H9 (cell line): ENCODE measurements around the gene VWF. TPM values are rescaled to one million over a fixed set of nuclear protein-coding genes. Genes with fewer than 3 reads are reported as not detected.

Experiments
- DNase-seq: peaks from one replicate; pipeline ENCODE4 v3.0.0-alpha.2; 2017
- H2AFZ ChIP-seq: one replicate; pipeline ENCODE4 v1.6.1; 2013; ENCODE audit warnings: mild to moderate bottlenecking, low read length, control low read depth, moderate library complexity
- H2AK5ac ChIP-seq: 2 replicates; pipeline ENCODE4 v1.6.1; 2013; ENCODE audit warnings: low read length, control low read depth, mixed read lengths; ENCODE audit not compliant: insufficient read length
- H2BK120ac ChIP-seq: one replicate; pipeline ENCODE4 v1.6.1; 2013; ENCODE audit warnings: low read depth, mild to moderate bottlenecking, low read length, control low read depth, inconsistent platforms; ENCODE audit not compliant: poor library complexity, severe bottlenecking
- H2BK12ac ChIP-seq: 2 replicates; pipeline ENCODE4 v1.6.1; 2013; ENCODE audit warnings: low read length, control low read depth, mixed read lengths, low read depth; ENCODE audit not compliant: insufficient read length
- H2BK15ac ChIP-seq: 2 replicates; pipeline ENCODE4 v1.6.1; 2013; ENCODE audit warnings: low read depth, low read length, control low read depth
- H2BK20ac ChIP-seq: one replicate; pipeline ENCODE4 v1.6.1; 2013; ENCODE audit warnings: low read depth, mild to moderate bottlenecking, low read length, control low read depth, inconsistent platforms; ENCODE audit not compliant: poor library complexity, severe bottlenecking
- H2BK5ac ChIP-seq: 2 replicates; pipeline ENCODE4 v1.6.1; 2013; ENCODE audit warnings: low read length, control low read depth, mixed read lengths; ENCODE audit not compliant: insufficient read length
- H3K14ac ChIP-seq: 2 replicates; pipeline ENCODE4 v1.6.1; 2013; ENCODE audit warnings: low read length, control low read depth; ENCODE audit not compliant: insufficient read depth
- H3K18ac ChIP-seq: 2 replicates; pipeline ENCODE4 v1.6.1; 2013; ENCODE audit warnings: low read depth, mild to moderate bottlenecking, mixed read lengths, low read length, control low read depth; ENCODE audit not compliant: insufficient read length
- H3K23ac ChIP-seq: 2 replicates; pipeline ENCODE4 v1.6.1; 2013; ENCODE audit warnings: low read length, control low read depth, mixed read lengths, low read depth; ENCODE audit not compliant: insufficient read length
- H3K23me2 ChIP-seq: 2 replicates; pipeline ENCODE4 v1.6.1; 2013; ENCODE audit warnings: low read depth, mild to moderate bottlenecking, mixed read lengths, low read length, control low read depth; ENCODE audit not compliant: insufficient read length, poor library complexity, severe bottlenecking
- H3K27ac ChIP-seq: 2 replicates; pipeline ENCODE4 v1.5.1; 2013; ENCODE audit warnings: low read length, control low read depth, mixed read lengths, low read depth; ENCODE audit not compliant: insufficient read length
- H3K27me3 ChIP-seq: 2 replicates; pipeline ENCODE4 v1.6.1; 2013; ENCODE audit warnings: low read length, control low read depth, inconsistent platforms; ENCODE audit not compliant: insufficient read depth
- H3K4ac ChIP-seq: 2 replicates; pipeline ENCODE4 v1.6.1; 2013; ENCODE audit warnings: low read depth, mild to moderate bottlenecking, control low read depth, inconsistent platforms, low read length, moderate library complexity
- H3K4me1 ChIP-seq: 2 replicates; pipeline ENCODE4 v1.6.1; 2013; ENCODE audit warnings: low read length, control low read depth, inconsistent platforms; ENCODE audit not compliant: insufficient read depth
- H3K4me2 ChIP-seq: 2 replicates; pipeline ENCODE4 v1.6.1; 2013; ENCODE audit warnings: low read length, control low read depth, mixed read lengths; ENCODE audit not compliant: insufficient read length, insufficient read depth
- H3K56ac ChIP-seq: 2 replicates; pipeline ENCODE4 v1.6.1; 2013; ENCODE audit warnings: low read depth, mild to moderate bottlenecking, mixed read lengths, low read length, control low read depth; ENCODE audit not compliant: insufficient read length
- H3K79me1 ChIP-seq: 2 replicates; pipeline ENCODE4 v1.6.1; 2013; ENCODE audit warnings: low read depth, mild to moderate bottlenecking, moderate library complexity, low read length, control low read depth, inconsistent platforms; ENCODE audit not compliant: insufficient read depth, poor library complexity, severe bottlenecking
- H3K79me2 ChIP-seq: 2 replicates; pipeline ENCODE4 v1.6.1; 2013; ENCODE audit warnings: low read length, control low read depth, inconsistent platforms; ENCODE audit not compliant: insufficient read depth
- H3K9ac ChIP-seq: 2 replicates; pipeline ENCODE4 v1.6.1; 2013; ENCODE audit warnings: low read length, control low read depth, mixed read lengths; ENCODE audit not compliant: insufficient read length; ENCODE audit errors: extremely low read depth
- H3K9me3 ChIP-seq: one replicate; pipeline ENCODE4 v1.6.1; 2013; ENCODE audit warnings: low read depth, low read length, inconsistent platforms; ENCODE audit not compliant: control insufficient read depth
- H3T11ph ChIP-seq: one replicate; pipeline ENCODE4 v1.6.1; 2013; ENCODE audit warnings: mild to moderate bottlenecking, low read length, control low read depth, inconsistent platforms
- H4K20me1 ChIP-seq: one replicate; pipeline ENCODE4 v1.6.1; 2013; ENCODE audit not compliant: control insufficient read depth, insufficient read length, insufficient read depth
- H4K5ac ChIP-seq: 2 replicates; pipeline ENCODE4 v1.6.1; 2013; ENCODE audit warnings: low read depth, mild to moderate bottlenecking, mixed read lengths, low read length, control low read depth; ENCODE audit not compliant: insufficient read length
- H4K8ac ChIP-seq: replicated peaks from 2 replicates; pipeline ENCODE4 v1.6.1; 2013; ENCODE audit warnings: low read length, control low read depth, mixed read lengths, low read depth; ENCODE audit not compliant: insufficient read length
- H4K91ac ChIP-seq: 2 replicates; pipeline ENCODE4 v1.6.1; 2013; ENCODE audit warnings: low read depth, mild to moderate bottlenecking, moderate library complexity, mixed read lengths, low read length, control low read depth; ENCODE audit not compliant: insufficient read length
- H3K27ac Mint-ChIP-seq, 3 experiments: 2 replicates in 2 of 3; 3 replicates in 1 of 3; pipeline ENCODE4 v1.8.0; 2020 to 2021; ENCODE audit warnings: mixed read lengths in 3 of 3, mild to moderate bottlenecking in 1 of 3, moderate library complexity in 1 of 3
- H3K27me3 Mint-ChIP-seq: 2 replicates; pipeline ENCODE4 v1.8.0; 2021; ENCODE audit warnings: low read depth, mild to moderate bottlenecking, moderate library complexity, mixed read lengths
- H3K36me3 Mint-ChIP-seq, 3 experiments: 2 replicates in 2 of 3; 3 replicates in 1 of 3; pipeline ENCODE4 v1.8.0; 2020 to 2021; ENCODE audit warnings: low read depth in 3 of 3, mixed read lengths in 3 of 3; ENCODE audit not compliant: insufficient read depth in 1 of 3
- H3K4me1 Mint-ChIP-seq, 2 experiments: 2 replicates each; pipeline ENCODE4 v1.8.0; 2020; ENCODE audit warnings: mixed read lengths in 2 of 2
- H3K4me3 Mint-ChIP-seq, 2 experiments: 2 replicates in 1 of 2; 3 replicates in 1 of 2; pipeline ENCODE4 v1.8.0; 2020 to 2021; ENCODE audit warnings: mild to moderate bottlenecking in 2 of 2, mixed read lengths in 2 of 2, moderate library complexity in 1 of 2
- H3K9me3 Mint-ChIP-seq, 2 experiments: 2 replicates in 1 of 2; 3 replicates in 1 of 2; pipeline ENCODE4 v1.8.0; 2020; ENCODE audit warnings: mild to moderate bottlenecking in 2 of 2, mixed read lengths in 2 of 2, moderate library complexity in 1 of 2
- WGBS: extraction: QIAGEN DNeasy Blood & Tissue Kit; methylation state at CpG from one replicate; pipeline ENCODE4 v1.1.7; 2013; ENCODE audit warnings: missing lambda C conversion rate, low lambda C conversion rate, mixed read lengths; ENCODE audit not compliant: insufficient read length; ENCODE audit errors: extremely low coverage; 5-methylcytosine and 5-hydroxymethylcytosine counted together
- total RNA-seq: library from RNA; stranded (reverse); gene quantifications from 2 replicates; pipeline ENCODE4 v1.2.1, GENCODE V29; 2021
- TF ChIP-seq, protein P1 (sequence below): fragments of 200-600 bp; sonication (generic); conservative IDR thresholded peaks from 3 replicates; pipeline ENCODE4 v1.8.0; 2021; ENCODE audit warnings: antibody characterized with exemption, mild to moderate bottlenecking

VWF gene
- total RNA-seq, 1 experiment from 2014 or later = 0.17 TPM

- Histone ChIP-seq H4K5ac (no peak overlapping the region), H2BK15ac (no peak overlapping the region), H3K9ac (no peak overlapping the region), H3T11ph (no peak overlapping the region), H3K79me2 (no peaks in the 10 kb centered on the region), H2BK12ac (no peak overlapping the region), H3K56ac (no peak overlapping the region), H3K79me1 (no peaks in the 10 kb centered on the region), H3K9me3 (no peaks in the 10 kb centered on the region), H2BK120ac (no peak overlapping the region), H4K8ac (no peak overlapping the region), H2AK5ac (no peak overlapping the region), H3K23ac (no peak overlapping the region), H4K20me1 (peaks cover 4% of the 10 kb centered on the region), H3K4ac (no peak overlapping the region), H4K91ac (no peak overlapping the region), H2BK5ac (no peak overlapping the region), H3K4me2 (no peak overlapping the region), H2BK20ac (no peak overlapping the region), H3K23me2 (no peaks in the 10 kb centered on the region), H3K18ac (no peak overlapping the region), H3K4me1 (no peaks in the 10 kb centered on the region), H3K14ac (no peak overlapping the region), H2AFZ (no peak overlapping the region), H3K27ac (no peak overlapping the region), H3K27me3 (no peaks in the 10 kb centered on the region)
- no peaks in the 10 kb centered on the region; a peak in 1 of 4 replicates for H3K4me1 Mint-ChIP-seq
- peaks cover 2% of the 10 kb centered on the region; the same call in 1 of the 2 replicates for H3K27me3 Mint-ChIP-seq
- DNase-seq = no peak
- whole genome bisulfite sequencing = no CpG with 5 or more reads among the region's 15 CpGs
- peak overlapping the region in 1 of 3 experiments; percentile 48; a peak in 1 of 7 replicates for H3K27ac Mint-ChIP-seq
- no peaks in the 10 kb centered on the region for H3K9me3 Mint-ChIP-seq
- H3K4me3 Mint-ChIP-seq = no peak overlapping the region
- no peaks in the 10 kb centered on the region for H3K36me3 Mint-ChIP-seq
- TF ChIP-seq, protein P1, sequence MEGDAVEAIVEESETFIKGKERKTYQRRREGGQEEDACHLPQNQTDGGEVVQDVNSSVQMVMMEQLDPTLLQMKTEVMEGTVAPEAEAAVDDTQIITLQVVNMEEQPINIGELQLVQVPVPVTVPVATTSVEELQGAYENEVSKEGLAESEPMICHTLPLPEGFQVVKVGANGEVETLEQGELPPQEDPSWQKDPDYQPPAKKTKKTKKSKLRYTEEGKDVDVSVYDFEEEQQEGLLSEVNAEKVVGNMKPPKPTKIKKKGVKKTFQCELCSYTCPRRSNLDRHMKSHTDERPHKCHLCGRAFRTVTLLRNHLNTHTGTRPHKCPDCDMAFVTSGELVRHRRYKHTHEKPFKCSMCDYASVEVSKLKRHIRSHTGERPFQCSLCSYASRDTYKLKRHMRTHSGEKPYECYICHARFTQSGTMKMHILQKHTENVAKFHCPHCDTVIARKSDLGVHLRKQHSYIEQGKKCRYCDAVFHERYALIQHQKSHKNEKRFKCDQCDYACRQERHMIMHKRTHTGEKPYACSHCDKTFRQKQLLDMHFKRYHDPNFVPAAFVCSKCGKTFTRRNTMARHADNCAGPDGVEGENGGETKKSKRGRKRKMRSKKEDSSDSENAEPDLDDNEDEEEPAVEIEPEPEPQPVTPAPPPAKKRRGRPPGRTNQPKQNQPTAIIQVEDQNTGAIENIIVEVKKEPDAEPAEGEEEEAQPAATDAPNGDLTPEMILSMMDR = no peak
Observed at GRCh38 chr12:6172086-6172485, 47.6 kb upstream of the VWF start.
